HG03575 (cell line): ENCODE data around the gene SS18L1.

Experiments
- ATAC-seq: cut with Tn5 transposase; IDR thresholded peaks from one replicate; pipeline ENCODE4 v1.9.1; 2021; ENCODE audit not compliant: unreplicated experiment, insufficient number of reproducible peaks, low FRiP score; ENCODE audit errors: extremely low read depth

The SS18L1 gene

GRCh38 chr20:62217913-62218773, 74.6 kb downstream of the SS18L1 start:
- ATAC-seq: no peak

GRCh38 chr20:62219101-62219991, 75.8 kb downstream of the SS18L1 start:
- no peak for ATAC-seq

- no peak for ATAC-seq
These were observed 76.6 kb downstream of the SS18L1 start, which contains the start of gene HRH3 for GRCh38 chr20:62219992-62220665. Gene HRH3, minus strand, starts transcription at chr20:62220278. Its CDS starts 308 bp downstream, at chr20:62219970.

GRCh38 chr20:62220666-62221568, 77.3 kb downstream of the SS18L1 start:
- ATAC-seq: no peak

- ATAC-seq: no peak
These were observed 78.8 kb downstream of the SS18L1 start for GRCh38 chr20:62222266-62222850.

GRCh38 chr20:62222972-62223371, 79.4 kb downstream of the SS18L1 start:
- ATAC-seq: no peak

- ATAC-seq: no peak
These were observed 80.0 kb downstream of the SS18L1 start for GRCh38 chr20:62223571-62223970.

GRCh38 chr20:62224113-62224855, 80.7 kb downstream of the SS18L1 start:
- no peak for ATAC-seq

- no peak for ATAC-seq
These were observed 81.5 kb downstream of the SS18L1 start for GRCh38 chr20:62225026-62225425.

GRCh38 chr20:62225820-62226635, 82.5 kb downstream of the SS18L1 start:
- no peak for ATAC-seq

GRCh38 chr20:62226707-62227590, 83.4 kb downstream of the SS18L1 start:
- ATAC-seq: no peak

- no peak for ATAC-seq
These were observed 84.0 kb downstream of the SS18L1 start for GRCh38 chr20:62227591-62227976.

- no peak for ATAC-seq
These were observed 84.7 kb downstream of the SS18L1 start for GRCh38 chr20:62227977-62228958.

- ATAC-seq: no peak
These were observed 85.5 kb downstream of the SS18L1 start for GRCh38 chr20:62228982-62229545.
